HG03064 (cell line): ENCODE results near the gene PCDH1.
"Not testable (repeated sequence)": the region's sequence is repeated elsewhere in the genome, so short reads cannot be mapped to it uniquely, and the experiment has no call there.

Experiments
- ATAC-seq: cut with Tn5 transposase; IDR thresholded peaks from one replicate; pipeline ENCODE4 v1.9.1; 2021; ENCODE audit warnings: low read depth; ENCODE audit not compliant: unreplicated experiment

The PCDH1 gene

DNA sequence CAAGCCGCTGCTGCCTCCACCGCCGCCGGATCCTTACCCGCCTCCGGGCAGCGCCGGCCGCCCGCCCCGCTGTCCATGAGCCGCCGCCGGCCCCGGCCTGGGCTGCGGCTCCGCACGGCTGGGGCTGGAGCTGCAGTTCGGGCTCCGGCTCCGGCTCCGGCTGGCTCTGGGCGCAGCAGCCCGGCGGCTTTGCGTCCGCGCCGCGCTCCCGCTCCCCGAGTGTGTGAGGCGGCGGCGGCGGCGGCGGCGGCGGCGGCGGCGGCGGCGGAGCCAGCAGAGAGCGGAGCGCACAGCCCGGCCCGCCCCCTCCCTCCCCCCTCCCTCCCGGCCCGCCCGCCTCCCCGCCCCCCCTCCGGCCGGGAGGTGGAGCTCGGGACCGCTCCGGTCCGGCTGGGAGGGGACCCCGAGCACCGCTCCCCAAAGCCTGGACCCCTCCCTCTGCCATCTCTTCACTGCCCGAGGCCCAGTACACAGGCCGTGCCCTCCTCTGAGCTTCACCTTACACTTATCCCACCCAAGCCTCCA is at the start of gene PCDH1:
TSS of gene PCDH1 (minus strand) at position 225 of the 525 bp plus-strand sequence. CDS start at position 77, 148 bp downstream.
- no peak for ATAC-seq

DNA sequence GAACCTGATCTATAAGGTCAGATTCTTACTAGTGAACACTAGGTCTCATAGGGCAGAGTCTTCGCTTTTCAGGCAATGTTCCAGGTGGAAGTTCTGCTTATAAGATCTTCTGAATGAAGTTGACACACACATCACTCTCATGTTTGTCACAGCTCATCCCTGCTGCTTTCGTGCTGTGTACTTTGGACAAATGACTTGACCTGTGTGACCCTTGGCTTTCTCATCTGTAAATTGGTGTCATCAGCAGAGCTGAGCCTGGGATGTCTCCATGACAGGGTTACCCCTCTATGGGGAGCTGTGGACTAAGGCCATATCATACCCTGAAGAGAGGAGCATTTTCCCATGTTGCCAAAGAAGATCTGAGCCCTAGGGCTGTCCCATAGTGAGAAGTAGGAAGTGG is 48.2 kb upstream of the PCDH1 start:
- no peak for ATAC-seq

DNA sequence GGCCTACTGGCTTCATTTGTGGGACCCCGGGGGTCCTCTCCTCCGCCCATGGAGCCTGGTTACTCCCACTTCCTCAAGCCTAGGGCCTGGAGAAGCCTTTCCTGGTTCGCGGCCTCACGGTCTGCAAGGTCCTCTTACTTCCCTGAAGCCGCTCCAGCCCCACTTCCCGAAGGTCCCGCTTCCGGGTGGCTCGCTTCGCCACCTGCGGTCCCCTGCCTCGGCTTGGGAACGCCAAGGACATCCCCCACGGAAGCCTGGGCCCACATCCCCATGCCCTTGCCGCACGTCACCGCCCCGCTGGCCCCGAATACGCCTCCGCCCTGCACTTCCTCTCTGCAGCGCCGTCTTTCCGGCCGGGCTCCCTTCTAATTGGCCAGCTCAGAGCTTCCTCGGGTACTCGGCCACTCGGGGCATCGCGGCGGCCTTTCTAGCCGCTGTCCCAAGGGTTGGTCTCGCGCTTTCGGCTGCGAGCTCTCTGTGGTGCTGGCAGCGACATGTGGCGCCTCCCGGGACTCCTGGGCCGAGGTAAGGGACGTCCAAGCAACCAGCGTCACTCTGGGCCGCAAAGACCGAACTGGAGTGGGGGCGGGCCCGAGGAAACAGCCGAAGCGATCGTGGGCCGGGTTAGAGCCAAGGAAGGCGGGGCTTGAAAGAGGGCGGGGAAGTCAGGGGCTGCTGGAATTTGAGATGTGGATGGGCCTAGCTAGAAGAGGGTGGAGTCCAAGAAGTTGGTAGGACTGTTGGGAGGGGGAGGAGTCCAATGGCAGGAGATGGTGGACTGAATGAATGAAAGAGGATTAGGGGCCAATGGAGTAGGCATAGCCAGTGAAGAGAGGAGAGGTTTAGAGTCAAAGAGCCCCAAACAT is 45.5 kb upstream of the PCDH1 start, which contains the start of gene DELE1:
TSS of gene DELE1 (plus strand) at position 424 of the 866 bp plus-strand sequence. CDS start at position 495, 71 bp downstream.
- ATAC-seq = peak; percentile 98

DNA sequence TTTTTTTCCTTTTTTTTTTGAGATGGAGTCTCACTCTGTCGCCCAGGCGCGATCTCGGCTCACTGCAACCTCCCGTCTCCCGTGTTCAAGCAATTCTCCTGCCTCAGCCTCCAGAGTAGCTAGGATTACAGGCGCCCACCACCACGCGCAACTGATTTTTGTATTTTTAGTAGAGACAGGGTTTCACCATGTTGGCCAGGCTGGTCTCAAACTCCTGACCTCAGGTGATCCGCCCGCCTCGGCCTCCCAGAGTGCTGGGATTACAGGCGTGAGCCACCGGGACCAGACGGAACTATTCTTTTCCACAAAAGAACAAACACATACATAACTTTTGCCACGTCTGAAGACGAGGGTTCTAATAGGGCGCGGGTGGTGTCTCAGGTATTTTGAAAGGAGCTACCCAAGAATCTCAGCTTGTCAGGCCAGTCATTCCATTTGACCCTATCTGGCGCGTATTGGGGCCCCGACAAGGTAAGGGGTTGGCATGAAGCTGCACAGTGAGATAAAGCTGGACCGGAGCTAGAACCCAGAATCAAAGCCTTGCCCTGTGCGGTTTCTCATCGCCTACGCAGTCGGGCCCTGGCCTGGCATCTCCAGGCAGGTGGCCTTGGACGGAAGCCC is 44.7 kb upstream of the PCDH1 start:
- not testable (repeated sequence) for ATAC-seq

DNA sequence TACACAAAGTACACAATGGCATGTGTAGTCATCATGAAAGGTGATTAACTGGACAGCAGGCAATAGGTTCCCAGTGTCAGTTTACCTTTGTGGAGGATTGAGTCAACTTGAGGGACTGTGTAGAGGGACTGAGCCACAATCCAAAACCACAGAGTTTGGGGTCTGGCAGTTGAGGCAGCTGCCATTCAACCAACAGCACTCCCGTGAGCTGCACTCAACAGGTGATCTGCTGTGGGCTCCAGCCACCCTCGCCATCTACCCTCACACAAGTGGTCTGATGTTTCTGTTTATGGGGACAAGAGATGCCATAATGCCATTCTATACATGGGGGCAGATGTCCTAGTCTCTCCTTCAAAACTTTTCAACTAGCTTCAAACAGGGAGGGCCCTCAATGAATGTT is 42.6 kb upstream of the PCDH1 start:
- ATAC-seq = no peak

DNA sequence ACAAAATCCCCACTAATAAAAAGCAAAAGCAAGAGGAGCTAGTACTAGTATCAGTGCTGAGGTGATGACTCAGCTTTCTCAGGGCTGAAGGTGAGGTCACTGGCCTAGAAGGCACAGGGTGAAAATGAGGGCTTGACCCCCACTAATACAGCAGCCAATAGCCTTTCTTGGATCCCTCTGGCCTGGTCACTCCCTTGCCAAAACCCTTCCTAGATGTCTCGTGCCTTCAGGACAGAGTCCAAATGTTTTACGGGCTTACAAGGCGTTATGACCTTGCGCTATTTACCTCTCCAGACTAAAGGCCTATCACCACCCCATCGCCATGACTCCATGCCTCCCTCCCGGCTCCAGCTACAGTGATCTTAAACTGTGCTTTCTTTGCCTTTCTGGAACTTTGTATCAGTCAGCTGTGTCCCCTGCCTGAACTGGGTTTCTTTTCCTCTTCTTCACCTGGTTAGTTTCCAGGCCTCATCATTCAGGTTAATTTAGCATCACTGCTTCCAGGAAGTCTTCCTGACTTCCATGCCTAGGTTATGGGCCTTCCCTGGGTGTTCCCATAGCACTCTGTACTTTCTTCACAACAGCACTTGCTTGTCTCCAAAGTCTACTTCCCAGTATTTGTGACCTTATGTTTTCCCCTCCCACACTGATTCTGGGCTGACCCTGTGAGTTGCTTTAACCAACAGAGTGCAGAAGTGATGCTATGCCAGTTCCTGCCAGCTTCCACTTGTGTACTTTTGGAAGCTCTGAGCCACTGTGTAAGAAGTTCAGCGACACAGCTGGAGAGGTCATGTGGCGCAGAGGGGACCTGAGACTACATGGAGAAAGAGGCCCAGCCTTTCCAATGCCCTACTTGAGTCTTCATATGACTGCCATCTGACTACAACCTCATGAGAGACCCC is 41.3 kb upstream of the PCDH1 start:
- no peak for ATAC-seq

DNA sequence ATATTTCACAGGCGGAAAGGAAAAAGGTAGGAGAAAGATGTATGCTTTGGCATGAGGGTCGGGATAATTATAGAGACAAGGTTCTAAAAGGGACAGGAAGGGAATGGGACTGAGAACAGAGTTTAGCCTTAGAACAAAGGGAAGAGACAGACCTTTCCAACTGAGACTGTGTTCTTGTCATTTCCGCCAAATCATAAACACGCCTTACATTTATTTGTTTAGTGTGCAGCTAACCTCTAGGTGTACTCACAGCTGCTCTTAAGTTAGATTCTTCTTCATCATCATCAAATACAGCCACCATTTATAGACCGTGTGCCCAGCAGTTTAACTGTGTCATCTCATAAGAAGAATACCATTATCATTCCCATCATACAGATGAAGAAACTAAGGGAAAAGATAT is 39.5 kb upstream of the PCDH1 start:
- no peak for ATAC-seq

DNA sequence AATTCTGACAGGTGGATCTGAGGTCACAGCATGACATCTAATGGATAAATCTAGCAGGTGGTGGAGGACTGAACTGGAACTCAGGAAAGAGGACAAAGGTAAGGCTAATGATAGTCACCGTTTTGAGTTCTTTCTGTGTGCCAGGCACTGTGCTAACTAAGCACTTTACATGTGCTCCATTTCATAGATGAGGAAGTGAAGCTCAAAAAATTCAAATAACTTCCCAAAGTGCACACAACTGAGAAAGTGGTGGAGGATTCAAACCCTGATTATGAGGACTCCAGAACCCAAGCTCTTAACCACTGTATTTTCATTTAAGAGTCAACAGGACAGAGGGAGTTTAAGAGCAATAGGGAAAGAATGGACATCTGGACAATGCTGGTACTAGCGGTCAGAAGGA is 38.3 kb upstream of the PCDH1 start:
- no peak for ATAC-seq

DNA sequence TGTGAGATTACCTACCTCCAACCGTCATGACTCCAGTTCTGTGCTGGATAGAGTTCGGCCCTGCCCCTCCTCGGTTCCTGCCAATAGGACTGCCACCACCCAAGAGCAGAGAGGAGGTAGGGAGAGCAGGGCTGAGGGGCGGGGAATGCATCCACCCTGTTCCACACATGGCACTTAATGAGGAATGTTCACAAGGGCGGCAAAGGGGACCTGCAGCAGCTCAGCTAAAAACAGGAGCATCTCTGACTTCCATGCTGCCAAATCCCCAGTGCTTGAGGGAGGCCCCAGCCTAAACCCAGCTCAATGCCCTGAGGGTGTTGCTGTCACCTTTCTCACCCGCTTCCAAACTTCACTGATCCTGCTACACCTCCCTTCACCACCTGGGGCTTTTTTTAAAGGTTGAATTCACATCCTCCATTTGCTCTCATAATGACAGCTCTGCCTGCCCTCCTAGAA is 37.7 kb upstream of the PCDH1 start:
- no peak for ATAC-seq

DNA sequence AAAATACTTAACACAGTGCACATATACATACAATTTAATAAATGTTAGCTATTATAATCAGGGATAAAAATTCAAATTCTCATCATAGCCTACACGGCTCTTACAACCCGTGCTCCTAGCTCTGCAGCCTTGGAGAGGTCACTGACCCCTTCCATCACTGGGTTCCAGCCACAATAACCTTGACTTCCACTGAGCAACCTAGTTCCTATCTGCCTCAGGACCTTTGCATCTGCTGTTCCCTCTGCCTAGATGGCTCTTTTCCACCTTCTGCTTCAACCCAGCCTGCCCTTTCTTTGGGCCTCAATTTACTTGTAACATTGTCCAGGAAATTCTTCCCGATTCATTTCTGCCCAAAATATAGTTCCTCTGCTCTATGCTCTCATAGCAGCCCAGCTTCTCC is 36.6 kb upstream of the PCDH1 start:
- no peak for ATAC-seq

DNA sequence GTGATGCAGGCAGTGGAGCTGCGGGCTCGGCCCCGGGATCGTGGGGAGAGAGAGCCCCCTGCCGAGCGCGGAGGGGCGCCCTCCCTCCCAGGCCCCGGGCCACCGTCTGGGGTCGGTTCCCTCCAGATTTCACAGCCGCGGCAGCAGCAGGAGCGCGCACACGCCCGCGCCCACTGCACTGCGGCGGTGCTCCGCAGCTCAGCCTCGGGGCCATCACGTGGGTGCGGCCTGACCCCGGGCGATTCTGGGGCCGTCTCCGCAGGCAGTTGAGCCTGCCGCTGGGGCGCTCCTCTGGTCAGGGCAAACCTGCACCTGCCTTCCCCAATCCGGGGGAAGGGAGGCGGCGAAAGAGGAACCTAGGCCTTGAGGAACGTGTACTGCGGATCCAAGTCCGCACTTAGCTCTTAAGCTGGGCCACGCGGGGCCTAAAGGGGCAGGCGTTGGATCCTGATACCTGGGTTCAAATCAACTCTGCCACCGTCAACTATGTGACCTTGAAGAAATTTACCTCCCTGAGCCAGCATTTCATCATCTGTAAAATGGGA is 36.1 kb upstream of the PCDH1 start:
- peak; percentile 84 for ATAC-seq

DNA sequence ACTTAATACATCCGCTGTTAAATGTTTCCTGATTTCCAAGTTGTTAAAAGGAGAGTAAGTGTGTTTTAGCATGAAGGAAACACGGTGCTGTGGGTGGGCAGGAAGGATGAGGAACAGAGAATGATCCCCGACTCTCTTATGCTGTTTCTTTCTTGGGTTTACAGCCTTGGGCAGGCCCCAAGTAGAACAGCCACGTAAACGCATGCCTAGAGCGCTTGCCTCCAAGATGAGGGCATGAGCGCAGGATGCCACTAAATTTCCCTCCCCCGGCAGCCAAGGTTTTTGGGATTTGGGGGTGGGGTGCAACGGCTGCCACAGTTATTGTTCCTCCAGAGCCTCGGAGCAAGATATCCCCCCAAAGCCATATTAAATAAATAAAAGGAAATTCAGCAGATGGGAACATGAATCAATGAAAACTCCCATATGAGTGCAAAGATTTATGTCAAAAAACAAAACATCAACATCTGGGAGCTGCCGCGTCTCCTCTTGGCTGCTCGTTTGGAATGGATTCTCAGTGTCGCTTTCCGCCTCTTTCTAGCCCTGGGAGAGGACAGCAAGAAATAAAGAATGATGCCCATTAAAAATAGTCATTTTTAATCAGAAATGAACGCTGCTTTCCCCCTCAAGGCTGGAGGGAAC is 35.5 kb upstream of the PCDH1 start:
- ATAC-seq = no peak

DNA sequence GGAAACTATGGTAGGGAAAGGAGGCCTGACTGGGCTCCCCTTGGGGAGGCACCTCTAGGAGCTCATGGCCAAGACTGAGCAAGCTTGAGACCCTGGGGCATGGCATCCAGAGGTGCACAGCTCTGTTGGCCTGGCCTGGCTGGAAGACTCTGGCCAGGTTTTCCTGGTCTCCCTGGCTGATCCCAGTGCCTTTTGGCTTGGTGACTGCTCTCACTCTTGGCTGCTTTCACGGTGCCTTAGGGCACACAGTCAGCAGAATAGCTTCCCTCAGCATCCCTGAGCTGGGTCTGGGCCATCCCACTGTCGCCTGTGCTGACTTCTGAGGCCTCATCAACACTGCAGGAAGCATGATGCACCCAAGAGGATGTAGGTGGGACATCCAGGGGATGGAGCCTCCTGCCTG is 32.1 kb upstream of the PCDH1 start:
- no peak for ATAC-seq

DNA sequence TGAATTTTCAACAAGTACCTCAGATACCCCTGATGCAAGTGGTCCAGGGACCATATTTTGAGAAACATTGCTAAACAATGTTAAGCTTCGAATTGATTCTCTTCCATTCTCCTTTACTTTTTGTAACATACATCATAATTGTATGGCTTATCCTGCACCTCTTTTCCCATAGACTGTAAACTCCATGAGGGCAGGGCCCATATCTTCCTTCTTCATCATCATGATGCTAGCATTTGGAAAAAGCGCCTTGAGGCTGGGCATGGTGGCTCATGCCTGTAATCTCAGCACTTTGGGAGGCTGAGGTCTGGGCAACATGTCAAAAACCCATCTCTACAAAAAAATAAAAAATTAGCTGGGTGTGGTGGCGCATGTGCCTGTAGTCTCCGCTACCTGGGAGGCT is 31.0 kb upstream of the PCDH1 start:
- ATAC-seq = no peak

DNA sequence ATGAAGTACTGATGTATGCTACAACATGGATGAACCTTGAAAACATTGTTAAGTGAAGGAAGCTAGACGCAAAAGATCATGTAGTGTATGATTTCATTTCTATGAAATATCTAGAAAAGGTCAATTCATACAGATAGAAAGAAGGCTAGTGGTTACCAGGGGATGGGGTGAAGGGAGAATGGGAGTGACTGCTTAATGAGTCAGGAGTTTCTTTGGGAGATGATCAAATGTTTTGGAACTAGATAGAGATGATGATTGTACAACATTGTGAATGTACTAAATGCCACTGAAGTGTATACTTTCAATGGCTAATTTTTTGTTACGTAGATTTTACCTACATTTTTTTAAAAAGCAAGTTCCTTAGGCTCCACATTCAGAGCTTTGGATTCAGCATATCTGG is 30.6 kb upstream of the PCDH1 start:
- no peak for ATAC-seq

DNA sequence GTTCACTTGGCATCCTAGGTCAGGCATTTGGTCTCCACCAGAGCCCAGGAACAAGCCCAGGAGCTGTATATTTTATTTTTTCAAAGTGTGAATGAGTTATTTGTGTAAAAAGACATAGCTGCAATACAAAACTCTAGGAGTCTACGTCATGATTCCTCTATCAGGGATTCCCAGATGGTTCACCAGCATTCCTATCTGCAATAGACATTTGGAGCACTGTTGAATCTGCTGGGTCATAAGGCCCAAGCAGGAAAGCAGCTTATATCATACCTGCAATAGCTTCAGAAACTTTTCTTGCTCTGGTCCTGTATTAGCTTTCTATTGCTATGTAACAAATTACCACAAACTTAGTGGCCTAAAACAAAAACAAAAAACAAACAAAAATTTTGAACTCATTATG is 28.8 kb upstream of the PCDH1 start:
- ATAC-seq = no peak

DNA sequence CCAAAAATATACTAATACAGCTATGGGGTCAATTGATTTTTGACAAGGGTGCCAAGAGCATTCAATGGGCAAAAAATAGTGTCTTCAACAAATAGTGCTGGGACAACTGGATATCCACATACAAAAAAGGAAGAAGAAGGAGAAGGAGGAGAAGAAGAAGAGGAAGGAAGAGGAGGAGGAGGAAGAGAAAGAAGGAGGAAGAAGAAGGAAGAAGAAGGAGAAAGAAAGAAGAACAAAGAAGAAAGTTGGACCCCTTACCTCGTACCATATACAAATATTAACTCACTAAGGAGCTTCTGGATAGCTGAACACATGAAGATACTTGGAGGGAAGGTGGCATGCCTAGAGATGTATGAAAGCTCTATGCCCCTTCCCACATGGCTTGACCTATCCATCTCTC is 28.3 kb upstream of the PCDH1 start:
- no peak for ATAC-seq

DNA sequence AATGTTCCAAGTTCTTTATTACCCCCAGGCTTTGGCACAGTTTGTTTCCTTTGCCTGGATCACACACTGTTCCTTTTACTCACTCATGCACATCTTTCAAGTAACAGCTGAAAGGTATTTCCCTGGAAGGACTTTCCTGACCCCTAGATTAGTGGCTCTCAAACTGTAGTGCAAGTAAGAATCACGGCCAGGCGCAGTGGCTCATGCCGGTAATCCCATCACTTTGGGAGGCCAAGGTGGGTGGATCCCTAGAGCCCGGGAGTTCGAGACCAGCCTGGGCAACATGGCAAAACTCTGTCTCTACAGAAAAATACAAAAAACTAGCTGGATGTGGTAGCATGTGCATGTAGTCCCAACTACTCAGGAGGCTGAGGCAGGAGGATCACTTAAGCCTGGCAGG is 26.3 kb upstream of the PCDH1 start:
- no peak for ATAC-seq

DNA sequence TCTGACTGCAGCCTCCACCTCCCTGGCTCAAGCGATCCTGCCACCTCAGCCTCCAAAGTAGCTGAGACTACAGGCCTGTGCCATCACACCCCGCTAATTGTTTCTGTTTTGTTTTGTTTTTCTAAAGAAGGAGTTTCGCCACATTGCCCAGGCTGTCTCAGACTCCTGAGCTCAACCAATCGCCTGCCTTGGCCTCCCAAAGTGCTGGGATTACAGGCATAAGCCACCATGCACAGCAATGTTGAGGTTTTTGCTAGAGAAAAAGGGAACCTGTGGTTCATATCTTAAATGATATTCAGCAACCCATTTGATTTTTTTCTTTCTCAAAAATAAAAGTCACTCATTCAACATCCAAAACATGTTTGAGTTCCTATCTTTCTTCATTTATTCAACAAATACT is 25.1 kb upstream of the PCDH1 start:
- no peak for ATAC-seq
